Measurements from ENCODE around the gene SPNS2. TPM values are rescaled to one million over a fixed set of nuclear protein-coding genes. Genes with fewer than 3 reads are reported as not detected.
A peak's percentile ranks its signal among the peaks of the same experiment; 100 is the strongest.
"Not testable (repeated sequence)": the region's sequence is repeated elsewhere in the genome, so short reads cannot be mapped to it uniquely, and the experiment has no call there.

SPNS2 gene
- total RNA-seq, 2 donors from 2014 or later, result 12.4 to 13.5 TPM

DNA sequence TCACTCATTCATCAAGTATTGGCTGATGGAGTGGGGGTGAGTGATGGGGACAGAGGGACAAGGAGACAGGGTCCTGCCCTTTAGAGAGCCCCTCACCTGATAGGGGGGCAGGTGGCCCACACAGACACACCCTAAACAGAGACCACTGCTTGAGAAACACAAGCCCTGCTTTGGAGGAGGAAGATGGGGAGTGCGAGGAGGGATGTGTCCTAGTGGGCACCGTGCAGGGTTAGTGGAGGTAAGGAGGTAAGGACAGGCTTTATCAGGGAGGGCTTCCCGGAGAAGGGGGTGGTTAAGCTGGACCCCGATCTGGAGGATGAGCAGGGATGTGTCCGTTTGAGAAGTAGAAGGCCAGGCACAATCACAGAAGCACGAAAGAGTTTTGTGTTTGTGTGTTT is 77.5 kb downstream of the SPNS2 start:
- no peak for DNase-seq
- intact Hi-C loops (cut with DNase I, micrococcal nuclease), result loop anchor here in 1 of 2 donors (10.0 kb wide), 1 partner anchor 49 kb away; no protein-coding TSS in a partner anchor
- ATAC-seq, result no peak

- no peak for DNase-seq
- ATAC-seq, result no peak
- intact Hi-C loops (cut with DNase I, micrococcal nuclease), result loop anchor here in 1 of 2 donors (10.0 kb wide), 1 partner anchor 48 kb away; no protein-coding TSS in a partner anchor
These were observed 78.1 kb downstream of the SPNS2 start for GRCh38 chr17:4576729-4577322.

GRCh38 chr17:4577386-4577993 is 78.8 kb downstream of the SPNS2 start:
- ATAC-seq (no peak), DNase-seq (no peak)
- intact Hi-C loops (cut with DNase I, micrococcal nuclease), result loop anchor here in 1 of 2 donors (10.0 kb wide), 1 partner anchor 47 kb away; no protein-coding TSS in a partner anchor

GRCh38 chr17:4578349-4578748 is 79.7 kb downstream of the SPNS2 start:
- intact Hi-C loops (cut with DNase I, micrococcal nuclease), result loop anchor here in 1 of 2 donors (10.0 kb wide), 1 partner anchor 46 kb away; no protein-coding TSS in a partner anchor
- DNase-seq, ATAC-seq: not testable (repeated sequence)

DNA sequence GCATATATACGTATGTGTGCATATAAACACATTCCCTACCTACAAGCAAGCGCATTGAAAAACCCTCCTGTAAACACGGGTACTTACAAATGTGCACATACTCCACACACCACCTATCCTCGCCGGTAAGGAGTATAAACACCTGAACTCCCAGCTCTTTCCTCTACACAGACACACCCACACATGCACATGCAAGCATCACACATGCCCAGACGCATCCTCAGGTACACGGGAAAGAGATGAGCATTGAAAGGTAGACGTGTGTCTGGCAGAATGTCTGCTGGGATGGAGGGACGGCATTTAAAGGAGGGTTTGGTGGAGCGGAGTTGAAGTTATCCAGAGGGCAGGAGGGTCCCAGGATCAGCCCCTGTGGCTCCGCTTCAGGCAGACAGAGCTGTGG is 81.0 kb downstream of the SPNS2 start:
- ATAC-seq (no peak), DNase-seq (no peak)
- intact Hi-C loops (cut with DNase I, micrococcal nuclease), result loop anchor here in 1 of 2 donors (10.0 kb wide), 1 partner anchor 45 kb away; no protein-coding TSS in a partner anchor

DNA sequence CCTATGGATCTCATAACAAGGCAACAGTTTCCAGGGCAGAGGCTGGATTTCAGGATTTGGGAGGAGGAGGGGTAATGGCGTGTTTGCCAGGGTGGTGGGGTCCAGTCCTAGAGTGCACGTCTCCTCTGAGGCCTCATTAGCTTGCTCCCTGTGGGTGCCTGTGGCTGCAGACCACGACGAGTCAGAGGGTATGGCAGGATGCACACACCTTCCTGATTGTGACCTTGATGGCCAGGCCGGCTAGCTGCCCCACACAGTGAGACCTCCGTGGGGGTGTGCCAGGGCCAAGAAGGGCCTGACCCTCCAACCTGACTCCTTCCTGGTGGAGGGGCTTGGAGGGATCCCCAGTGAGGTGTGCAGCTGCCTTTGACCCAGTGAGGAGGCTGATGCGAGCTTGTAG is 81.6 kb downstream of the SPNS2 start:
- intact Hi-C loops (cut with DNase I, micrococcal nuclease), result no loop called here
- ATAC-seq (no peak), DNase-seq (no peak)

DNA sequence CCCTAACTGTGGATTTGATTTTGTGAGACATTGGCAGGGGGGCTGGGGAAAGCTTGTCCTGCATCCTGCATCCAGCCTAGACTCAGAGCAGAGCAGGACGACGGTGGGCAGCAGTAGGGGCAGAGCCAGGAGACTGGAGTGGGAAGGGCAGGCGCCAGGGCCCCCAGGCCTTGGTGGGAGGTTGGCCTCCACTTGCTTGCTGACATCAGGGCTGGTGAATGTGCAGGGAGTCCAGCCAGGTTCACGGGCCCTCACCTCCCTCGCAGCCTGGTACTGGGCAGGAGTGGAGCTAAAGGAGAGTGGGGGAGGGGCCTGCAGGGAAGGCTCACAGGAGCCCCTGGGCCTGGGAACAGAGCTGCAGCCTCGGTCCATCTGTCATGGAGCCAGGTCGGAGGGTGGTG is 83.4 kb downstream of the SPNS2 start:
- no peak for ATAC-seq
- intact Hi-C loops (cut with DNase I, micrococcal nuclease), result no loop called here
- no peak for DNase-seq

- ATAC-seq (no peak), DNase-seq (no peak)
- intact Hi-C loops (cut with DNase I, micrococcal nuclease), result no loop called here
These were observed 84.0 kb downstream of the SPNS2 start for GRCh38 chr17:4582691-4583090.

DNA sequence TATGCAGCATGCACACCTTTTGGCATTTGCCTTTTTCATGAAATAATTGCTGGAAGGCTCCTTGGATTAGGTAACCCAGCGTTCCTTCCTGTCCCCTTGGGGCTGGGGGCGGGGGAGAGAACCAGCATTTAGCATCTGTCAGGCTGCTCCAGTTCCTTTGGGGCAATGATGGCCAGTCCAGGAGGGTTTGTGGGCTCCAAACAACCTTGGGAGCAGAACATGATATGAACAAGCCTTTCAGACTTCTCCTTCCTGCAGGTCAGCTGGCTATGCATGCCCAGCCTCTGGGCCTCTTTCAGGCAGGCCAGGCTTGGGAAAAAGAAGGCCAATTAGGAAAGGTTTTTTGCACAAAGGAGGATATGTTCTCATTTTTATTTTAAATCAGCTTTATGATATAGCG is 84.5 kb downstream of the SPNS2 start:
- ATAC-seq, result no peak
- intact Hi-C loops (cut with DNase I, micrococcal nuclease), result no loop called here
- DNase-seq, result no peak

- ATAC-seq (peak; percentile 28), DNase-seq (no peak)
- intact Hi-C loops (cut with DNase I, micrococcal nuclease), result no loop called here
These were observed 85.1 kb downstream of the SPNS2 start for GRCh38 chr17:4583782-4584100.

- intact Hi-C loops (cut with DNase I, micrococcal nuclease), result no loop called here
- ATAC-seq, result peak; percentile 51
- DNase-seq, result no peak
These were observed 85.6 kb downstream of the SPNS2 start, which contains the start of gene SMTNL2 for GRCh38 chr17:4584101-4584916. TSS of gene SMTNL2 (plus strand) at chr17:4584529. CDS start at chr17:4584606, 77 bp downstream.

DNA sequence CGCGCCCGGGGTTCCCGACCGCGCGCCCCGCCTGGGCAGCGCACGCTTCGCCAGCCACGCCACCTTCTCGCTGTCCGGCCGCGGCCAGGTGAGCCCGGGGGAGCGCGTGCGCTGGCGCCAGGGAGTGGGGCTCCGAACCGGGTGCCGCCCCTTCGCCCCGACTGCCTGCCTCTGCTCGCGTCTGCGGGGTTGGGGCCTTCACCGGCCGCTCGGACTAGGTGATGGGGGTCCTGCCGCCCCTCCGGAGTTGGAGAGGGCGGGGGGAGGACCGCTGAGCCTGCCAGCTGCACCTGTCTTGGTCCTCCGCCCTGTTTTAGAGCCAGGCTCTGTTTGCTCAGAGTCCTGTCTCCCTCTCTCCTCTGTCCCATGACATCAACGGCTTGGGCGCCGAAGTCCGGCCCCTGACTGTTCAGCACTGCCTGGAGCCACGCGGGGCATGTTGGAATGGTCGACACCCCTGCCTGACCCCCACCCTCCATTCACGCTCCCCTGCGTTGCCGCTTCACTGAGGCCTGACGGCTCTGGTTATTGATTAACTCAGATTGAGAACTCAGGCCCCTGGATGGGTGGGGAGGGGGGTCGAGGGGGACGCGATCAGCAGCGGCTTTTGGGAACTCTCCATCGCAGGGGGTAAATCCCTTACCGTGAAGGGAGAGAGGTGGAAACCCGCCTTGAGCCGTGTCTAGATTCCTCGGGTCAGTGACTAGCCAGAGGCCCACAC is 86.4 kb downstream of the SPNS2 start:
- ATAC-seq (peak; percentile 74), DNase-seq (no peak)
- intact Hi-C loops (cut with DNase I, micrococcal nuclease), result no loop called here

GRCh38 chr17:4585638-4585994 is 86.9 kb downstream of the SPNS2 start:
- ATAC-seq (no peak), DNase-seq (no peak)
- intact Hi-C loops (cut with DNase I, micrococcal nuclease), result no loop called here

- intact Hi-C loops (cut with DNase I, micrococcal nuclease), result no loop called here
- no peak for ATAC-seq
These were observed 87.4 kb downstream of the SPNS2 start for GRCh38 chr17:4586043-4586442.

DNA sequence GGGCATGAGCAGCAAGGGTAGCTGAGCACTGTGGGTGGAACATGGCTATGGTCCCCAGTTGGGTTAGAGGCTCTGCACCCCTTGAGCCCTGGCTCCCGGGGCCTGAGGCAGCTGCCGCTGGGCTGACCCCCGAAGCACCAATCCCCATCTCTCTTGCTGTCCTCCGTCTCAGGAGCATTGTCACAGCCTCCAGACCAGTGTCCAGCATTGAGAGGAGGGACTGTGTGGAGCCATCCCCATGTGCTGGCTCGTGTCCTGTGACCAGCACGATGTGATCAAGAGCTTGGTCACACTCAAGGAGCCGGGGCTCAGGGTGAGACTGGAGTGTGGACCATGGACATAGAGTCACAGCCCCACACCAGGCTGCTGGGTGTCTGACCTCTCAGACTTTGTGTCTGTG is 88.5 kb downstream of the SPNS2 start:
- no peak for DNase-seq
- ATAC-seq, result no peak
- intact Hi-C loops (cut with DNase I, micrococcal nuclease), result no loop called here

More at GRCh38 chr17:4586043-4586442, 87.4 kb downstream of the SPNS2 start:
- no peak for DNase-seq

DNA sequence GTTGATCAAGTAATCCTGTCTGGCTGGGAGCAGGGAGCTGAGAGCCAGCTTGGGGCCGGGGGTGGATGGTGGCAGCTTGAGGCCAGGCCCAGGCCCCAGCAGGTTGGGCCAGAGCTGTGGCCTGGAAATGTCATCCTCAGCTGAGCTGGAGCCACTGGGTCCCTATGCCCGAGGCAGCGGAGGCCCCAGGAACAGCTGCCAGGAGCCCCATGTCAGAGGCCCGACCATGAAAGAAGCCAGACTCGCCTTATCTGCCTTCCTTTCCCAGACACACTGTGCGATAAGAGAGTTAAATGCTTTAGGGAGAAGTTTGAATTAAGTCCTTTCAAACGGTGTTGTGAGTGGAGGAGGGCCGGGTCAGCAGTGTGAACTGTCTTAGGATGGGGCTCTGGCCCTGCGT is 89.1 kb downstream of the SPNS2 start:
- ATAC-seq, result no peak
- DNase-seq, result no peak
- intact Hi-C loops (cut with DNase I, micrococcal nuclease), result no loop called here

DNA sequence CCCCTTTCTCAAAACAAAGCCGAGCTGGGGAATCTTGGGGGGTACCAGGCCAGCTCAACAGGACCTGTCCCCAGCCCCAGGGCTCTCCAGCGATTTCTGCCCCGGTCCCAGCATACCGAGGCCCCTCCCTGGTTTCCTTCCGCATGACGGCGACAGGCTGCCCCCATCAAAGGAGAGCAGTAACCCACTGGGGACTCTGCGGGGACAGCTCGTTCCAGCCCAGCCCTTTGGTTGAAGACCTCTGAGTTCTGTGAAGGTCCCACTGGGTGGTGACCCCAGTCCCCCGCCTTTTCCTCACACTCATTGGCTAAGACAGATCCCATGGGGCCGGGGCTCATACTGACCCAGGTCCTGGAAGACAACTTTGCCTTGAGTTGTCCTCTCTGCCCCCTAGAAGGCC is 89.7 kb downstream of the SPNS2 start:
- intact Hi-C loops (cut with DNase I, micrococcal nuclease), result no loop called here
- ATAC-seq, result no peak
- DNase-seq, result no peak

Data from left colon (tissue), 2 donors.